ENCODE data around the gene RFPL2. TPM values are rescaled to one million over a fixed set of nuclear protein-coding genes. Genes with fewer than 3 reads are reported as not detected.

Gene RFPL2
- total and polyA plus RNA-seq, 2 experiments from 2014 or later, result not detected

- no peak for DNase-seq
- in situ Hi-C loops (cut with MboI), result no loop called here
- 66 to 77% methylated on average over 3 of the region's 3 CpGs for WGBS, 2 experiments (ENCODE audit: low coverage in 1 of 2, low lambda C conversion rate in 2 of 2, missing lambda C conversion rate in 2 of 2)
Observed at GRCh38 chr22:32208681-32209080, 3.8 kb upstream of the RFPL2 start.

GRCh38 chr22:32207971-32208480 lies 3.2 kb upstream of the RFPL2 start:
- H3F3A ChIP-seq (ENCODE audit: insufficient read depth), result no peaks in the 10 kb centered on the region
- no peak overlapping the region for H3K4me2 ChIP-seq (ENCODE audit: unreplicated experiment)
- no peak overlapping the region for H3K4me3 ChIP-seq
- H3K9me3 ChIP-seq (ENCODE audit: low read depth), result no peaks in the 10 kb centered on the region
- in situ Hi-C loops (cut with MboI), result no loop called here
- DNase-seq, result no peak
- no peak overlapping the region for H3K9ac ChIP-seq
- no peaks in the 10 kb centered on the region for H3K79me2 ChIP-seq (ENCODE audit: insufficient read depth)
- no peaks in the 10 kb centered on the region for H4K20me1 ChIP-seq (ENCODE audit: insufficient read depth)
- TF ChIP-seq EZH2phosphoT487 (IDR thresholded peaks at IDR 0.05; ENCODE audit: insufficient read depth, low read depth) (no peak), EZH2 (IDR thresholded peaks at IDR 0.05; ENCODE audit: insufficient read depth, poor library complexity, severe bottlenecking) (no peak)
- WGBS, 2 experiments (ENCODE audit: low coverage in 1 of 2, low lambda C conversion rate in 2 of 2, missing lambda C conversion rate in 2 of 2), result 29 to 46% methylated on average over 4 of the region's 4 CpGs
- no peaks in the 10 kb centered on the region for H3K9me2 ChIP-seq (ENCODE audit: insufficient read depth)
- no peak overlapping the region for H2AFZ ChIP-seq
- H3K4me1 ChIP-seq (ENCODE audit: insufficient read depth), result no peaks in the 10 kb centered on the region
- H3K36me3 ChIP-seq (ENCODE audit: low read depth), result no peaks in the 10 kb centered on the region
- peaks cover 5% of the 10 kb centered on the region; the same call in 1 of the 2 replicates for H3K27me3 ChIP-seq (replicated peaks; ENCODE audit: insufficient read depth)
- no peak overlapping the region for H3K27ac ChIP-seq

More at GRCh38 chr22:32208681-32209080, 3.8 kb upstream of the RFPL2 start:
- TF ChIP-seq EZH2phosphoT487 (IDR thresholded peaks at IDR 0.05; ENCODE audit: insufficient read depth, low read depth) (no peak), EZH2 (IDR thresholded peaks at IDR 0.05; ENCODE audit: insufficient read depth, poor library complexity, severe bottlenecking) (no peak)
- no peaks in the 10 kb centered on the region for H3K9me2 ChIP-seq (ENCODE audit: insufficient read depth)
- no peak overlapping the region for H3K4me3 ChIP-seq
- no peak overlapping the region for H3K9ac ChIP-seq
- H3K27me3 ChIP-seq (replicated peaks; ENCODE audit: insufficient read depth), result no peaks in the 10 kb centered on the region
- H3K36me3 ChIP-seq (ENCODE audit: low read depth), result no peaks in the 10 kb centered on the region
- H3F3A ChIP-seq (ENCODE audit: insufficient read depth), result no peaks in the 10 kb centered on the region
- H3K9me3 ChIP-seq (ENCODE audit: low read depth), result no peaks in the 10 kb centered on the region
- H3K79me2 ChIP-seq (ENCODE audit: insufficient read depth), result no peaks in the 10 kb centered on the region
- no peak overlapping the region for H3K27ac ChIP-seq
- H3K4me2 ChIP-seq (ENCODE audit: unreplicated experiment), result no peak overlapping the region
- no peaks in the 10 kb centered on the region for H3K4me1 ChIP-seq (ENCODE audit: insufficient read depth)
- H2AFZ ChIP-seq, result no peak overlapping the region
- no peaks in the 10 kb centered on the region for H4K20me1 ChIP-seq (ENCODE audit: insufficient read depth)

- Histone ChIP-seq H3F3A (ENCODE audit: insufficient read depth) (no peaks in the 10 kb centered on the region), H3K4me1 (ENCODE audit: insufficient read depth) (no peaks in the 10 kb centered on the region), H3K27me3 (replicated peaks; ENCODE audit: insufficient read depth) (peaks cover 6% of the 10 kb centered on the region; the same call in 1 of the 2 replicates), H3K9ac (no peak overlapping the region), H3K36me3 (ENCODE audit: low read depth) (no peaks in the 10 kb centered on the region), H3K9me2 (ENCODE audit: insufficient read depth) (no peaks in the 10 kb centered on the region), H4K20me1 (ENCODE audit: insufficient read depth) (no peaks in the 10 kb centered on the region), H3K79me2 (ENCODE audit: insufficient read depth) (no peaks in the 10 kb centered on the region), H3K4me2 (ENCODE audit: unreplicated experiment) (no peak overlapping the region), H3K4me3 (no peak overlapping the region), H3K27ac (no peak overlapping the region), H3K9me3 (ENCODE audit: low read depth) (no peaks in the 10 kb centered on the region), H2AFZ (no peak overlapping the region)
- WGBS, 2 experiments (ENCODE audit: low coverage in 1 of 2, low lambda C conversion rate in 2 of 2, missing lambda C conversion rate in 2 of 2), result 75% methylated on average over 20 to 22 of the region's 22 CpGs
- TF ChIP-seq EZH2 (IDR thresholded peaks at IDR 0.05; ENCODE audit: insufficient read depth, poor library complexity, severe bottlenecking) (no peak), EZH2phosphoT487 (IDR thresholded peaks at IDR 0.05; ENCODE audit: insufficient read depth, low read depth) (no peak)
- in situ Hi-C loops (cut with MboI), result no loop called here
- DNase-seq, result peak; percentile 33
Observed at GRCh38 chr22:32206774-32207758, 2.2 kb upstream of the RFPL2 start.

GRCh38 chr22:32205974-32206773 lies 1.3 kb upstream of the RFPL2 start:
- TF ChIP-seq EZH2 (IDR thresholded peaks at IDR 0.05; ENCODE audit: insufficient read depth, poor library complexity, severe bottlenecking) (no peak), EZH2phosphoT487 (IDR thresholded peaks at IDR 0.05; ENCODE audit: insufficient read depth, low read depth) (no peak)
- WGBS, 2 experiments (ENCODE audit: low coverage in 1 of 2, low lambda C conversion rate in 2 of 2, missing lambda C conversion rate in 2 of 2), result 68 to 69% methylated on average over 25 to 30 of the region's 30 CpGs
- in situ Hi-C loops (cut with MboI), result no loop called here
- Histone ChIP-seq H3K79me2 (ENCODE audit: insufficient read depth) (no peaks in the 10 kb centered on the region), H3K36me3 (ENCODE audit: low read depth) (no peaks in the 10 kb centered on the region), H3K9me2 (ENCODE audit: insufficient read depth) (no peaks in the 10 kb centered on the region), H4K20me1 (ENCODE audit: insufficient read depth) (no peaks in the 10 kb centered on the region), H3K27me3 (replicated peaks; ENCODE audit: insufficient read depth) (peaks cover 6% of the 10 kb centered on the region), H3K4me3 (no peak overlapping the region), H3F3A (ENCODE audit: insufficient read depth) (no peaks in the 10 kb centered on the region), H3K27ac (no peak overlapping the region), H3K4me1 (ENCODE audit: insufficient read depth) (no peaks in the 10 kb centered on the region), H2AFZ (no peak overlapping the region), H3K9me3 (ENCODE audit: low read depth) (no peaks in the 10 kb centered on the region), H3K9ac (no peak overlapping the region), H3K4me2 (ENCODE audit: unreplicated experiment) (no peak overlapping the region)
- no peak for DNase-seq
